Liver (tissue), 9 donors: ENCODE measurements around the gene MTG1. TPM values are rescaled to one million over a fixed set of nuclear protein-coding genes. Genes with fewer than 3 reads are reported as not detected.
A peak's percentile ranks its signal among the peaks of the same experiment; 100 is the strongest.

Experiments
- DNase-seq: peaks from one replicate; pipeline ENCODE4 v3.0.0-alpha.2; 2017; ENCODE audit warnings: low spot score
- H3K27ac ChIP-seq, 2 donors: one replicate each; pipeline ENCODE4 v1.7.0; 2013; ENCODE audit warnings: inconsistent platforms in 2 of 2, low read length in 2 of 2, control low read depth in 1 of 2, low read depth in 1 of 2, mild to moderate bottlenecking in 1 of 2
- H3K27me3 ChIP-seq, 4 donors: one replicate each; pipeline versions ENCODE4 v1.6.1 to v1.7.0; 2013; ENCODE audit warnings: low read length in 3 of 4, inconsistent platforms in 1 of 4, mild to moderate bottlenecking in 1 of 4, moderate library complexity in 1 of 4; ENCODE audit not compliant: control insufficient read depth in 4 of 4, insufficient read depth in 4 of 4
- H3K36me3 ChIP-seq, 4 donors: one replicate each; pipeline versions ENCODE4 v1.6.1 to v1.7.0; 2013; ENCODE audit warnings: low read length in 3 of 4, mild to moderate bottlenecking in 3 of 4, low read depth in 1 of 4, moderate library complexity in 1 of 4; ENCODE audit not compliant: control insufficient read depth in 4 of 4, insufficient read depth in 3 of 4
- H3K4me1 ChIP-seq, 4 donors: one replicate each; pipeline versions ENCODE4 v1.6.1 to v1.7.0; 2013; ENCODE audit warnings: low read length in 3 of 4, mild to moderate bottlenecking in 3 of 4, moderate library complexity in 1 of 4; ENCODE audit not compliant: control insufficient read depth in 4 of 4, insufficient read depth in 4 of 4
- H3K4me3 ChIP-seq, 3 donors: one replicate each; pipeline versions ENCODE4 v1.6.1 to v1.7.0; 2013; ENCODE audit warnings: low read length in 3 of 3, control low read depth in 1 of 3, low read depth in 1 of 3, mild to moderate bottlenecking in 1 of 3
- H3K9ac ChIP-seq, 2 donors: one replicate each; pipeline ENCODE4 v1.7.0; 2013; ENCODE audit warnings: low read length in 2 of 2, mild to moderate bottlenecking in 2 of 2, moderate library complexity in 2 of 2, control low read depth in 1 of 2, low read depth in 1 of 2
- H3K9me3 ChIP-seq, 4 donors: one replicate each; pipeline versions ENCODE4 v1.6.1 to v1.7.0; 2013; ENCODE audit warnings: low read length in 3 of 4; ENCODE audit not compliant: control insufficient read depth in 4 of 4
- EGR1 ChIP-seq, 2 donors: IDR thresholded peaks; 2 replicates each; pipeline ENCODE4 v1.6.1; 2016 to 2018; ENCODE audit warnings: antibody characterized with exemption in 2 of 2, low read depth in 2 of 2
- FOXA1 ChIP-seq: IDR thresholded peaks from 2 replicates; pipeline ENCODE4 v1.6.1; 2016; ENCODE audit warnings: antibody characterized with exemption
- FOXA2 ChIP-seq: IDR thresholded peaks from 2 replicates; pipeline ENCODE4 v1.6.1; 2016; ENCODE audit warnings: antibody characterized with exemption
- GABPA ChIP-seq, 2 donors: IDR thresholded peaks in 1 of 2; conservative IDR thresholded peaks in 1 of 2; 2 replicates each; pipeline ENCODE4 v1.6.1; 2016; ENCODE audit warnings: antibody characterized with exemption in 2 of 2, mild to moderate bottlenecking in 1 of 2, moderate library complexity in 1 of 2
- HNF4A ChIP-seq, 2 donors: conservative IDR thresholded peaks; 2 replicates each; pipeline ENCODE4 v1.6.1; 2016; ENCODE audit warnings: antibody characterized with exemption in 2 of 2, mild to moderate bottlenecking in 2 of 2
- HNF4G ChIP-seq: IDR thresholded peaks from 2 replicates; pipeline ENCODE4 v1.6.1; 2016; ENCODE audit warnings: antibody characterized with exemption
- JUND ChIP-seq, 2 donors: IDR thresholded peaks; 2 replicates each; pipeline ENCODE4 v1.6.1; 2016; ENCODE audit warnings: antibody characterized with exemption in 2 of 2
- NR2F2 ChIP-seq: IDR thresholded peaks from 2 replicates; pipeline ENCODE4 v1.6.1; 2016; ENCODE audit warnings: antibody characterized with exemption
- RAD21 ChIP-seq, 2 donors: IDR thresholded peaks; 2 replicates each; pipeline ENCODE4 v1.6.1; 2016; ENCODE audit warnings: antibody characterized with exemption in 2 of 2, mild to moderate bottlenecking in 2 of 2
- RXRA ChIP-seq, 2 donors: IDR thresholded peaks; 2 replicates each; pipeline ENCODE4 v1.6.1; 2017 to 2018; ENCODE audit warnings: antibody characterized with exemption in 2 of 2, mild to moderate bottlenecking in 1 of 2
- SP1 ChIP-seq: IDR thresholded peaks from 2 replicates; pipeline ENCODE4 v1.6.1; 2018; ENCODE audit warnings: antibody characterized with exemption, mild to moderate bottlenecking
- TAF1 ChIP-seq: conservative IDR thresholded peaks from 2 replicates; pipeline ENCODE4 v1.6.1; 2016; ENCODE audit warnings: antibody characterized with exemption, mild to moderate bottlenecking
- YY1 ChIP-seq: IDR thresholded peaks from 2 replicates; pipeline ENCODE4 v1.6.1; 2016; ENCODE audit warnings: antibody characterized with exemption, mild to moderate bottlenecking
- WGBS: extraction: QIAGEN DNeasy Blood & Tissue Kit; methylation state at CpG from one replicate; pipeline ENCODE4 v1.1.7; 2013; 5-methylcytosine and 5-hydroxymethylcytosine counted together
- polyA plus RNA-seq, 2 donors: library from polyadenylated mRNA; stranded (reverse) in 1 of 2; unstranded in 1 of 2; fragments of 200-250 nt in 1 of 2; fragments of >200 nt in 1 of 2; fragmentation: Nextera tagmentation in 1 of 2; extraction: Ambion mirVana in 1 of 2; gene quantifications; one replicate each; pipeline versions ENCODE4 v1.2.1 to v1.2.3, GENCODE V29; 2013 to 2015
- total RNA-seq, 2 donors: library from RNA; depleted of rRNA; stranded (reverse); fragments of >200 nt; gene quantifications; one replicate each; pipeline ENCODE4 v1.2.3, GENCODE V29; 2014
- TF ChIP-seq, protein P1 (sequence below): fragments of 150-350 bp; IDR thresholded peaks from 2 replicates; pipeline ENCODE4 v1.5.1; 2017; ENCODE audit warnings: improper control_type of control experiment, low read depth, low read length; ENCODE audit not compliant: missing input control
- TF ChIP-seq, protein P2 (sequence below): IDR thresholded peaks from 2 replicates; pipeline ENCODE4 v1.6.1; 2016; ENCODE audit warnings: antibody characterized with exemption
- TF ChIP-seq, protein P3 (sequence below): IDR thresholded peaks from 2 replicates; pipeline ENCODE4 v1.6.1; 2016; ENCODE audit warnings: antibody characterized with exemption, mild to moderate bottlenecking
- TF ChIP-seq, protein P4 (sequence below): IDR thresholded peaks from 2 replicates; pipeline ENCODE4 v1.6.1; 2016; ENCODE audit warnings: antibody characterized with exemption
- TF ChIP-seq, protein P5 (sequence below): IDR thresholded peaks from 2 replicates; pipeline ENCODE4 v1.6.1; 2016; ENCODE audit warnings: antibody characterized with exemption
- donor health status: healthy.
- donor health status: healthy.
- donor health status: healthy.
- donor health status: healthy.
- donor health status: healthy.

MTG1 gene
- total and polyA plus RNA-seq, 4 donors = 19.4 to 70.6 (median 38.2) TPM

DNA sequence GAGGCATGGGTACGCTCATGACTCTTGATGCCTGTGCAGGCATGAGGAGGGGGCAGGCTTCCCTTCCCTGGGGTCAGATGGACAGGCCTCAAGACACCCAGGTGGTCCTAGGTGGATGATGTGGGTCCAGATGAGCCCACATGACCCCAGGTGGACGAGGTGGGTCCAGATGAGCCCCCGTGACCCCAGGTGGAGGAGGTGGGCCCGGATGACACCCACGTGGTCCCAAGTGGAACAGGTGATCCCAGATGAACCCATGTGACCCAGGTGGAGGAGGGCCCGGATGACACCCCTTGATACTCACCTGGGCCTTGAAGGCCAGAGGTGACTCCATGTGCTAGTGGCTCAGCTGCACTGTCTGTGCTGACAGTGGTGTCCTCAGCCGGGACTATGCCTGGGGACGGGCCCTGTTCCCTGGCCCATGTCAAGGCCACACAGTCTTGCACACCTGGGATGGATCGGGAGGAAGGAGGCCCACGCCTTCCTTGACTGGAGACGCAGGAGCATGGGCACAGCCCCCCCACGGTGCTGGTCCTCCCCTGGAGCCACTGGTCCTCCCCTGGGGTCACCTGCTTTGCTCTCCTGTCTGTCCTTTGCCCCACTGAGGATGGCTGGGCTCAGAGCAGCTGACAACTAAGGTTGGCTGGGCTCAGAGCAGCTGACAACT lies 43.5 kb upstream of the MTG1 start:
- Histone ChIP-seq H3K4me3 (no peak overlapping the region), H3K36me3 (peaks cover 0 to 2% (median 0%) of the 10 kb centered on the region in 4 donors), H3K27ac (peak overlapping the region; percentile 60 to 73), H3K4me1 (peaks cover 24 to 84% (median 71%) of the 10 kb centered on the region in 4 donors), H3K9ac (no peak overlapping the region), H3K27me3 (no peaks in the 10 kb centered on the region), H3K9me3 (no peaks in the 10 kb centered on the region)
- DNase-seq = no peak
- 47% methylated on average over 12 of the region's 12 CpGs for WGBS
- TF ChIP-seq HNF4A (conservative IDR thresholded peaks at IDR 0.05) (no peak), FOXA1 (no peak), NR2F2 (no peak), EGR1 (IDR thresholded peaks at IDR 0.05; ENCODE audit: low read depth in 2 of 2) (no peak), RAD21 (IDR thresholded peaks at IDR 0.05) (no peak), RXRA (IDR thresholded peaks at IDR 0.05) (peak in 1 of 2 donors; percentile 84)
- TF ChIP-seq, protein P1, sequence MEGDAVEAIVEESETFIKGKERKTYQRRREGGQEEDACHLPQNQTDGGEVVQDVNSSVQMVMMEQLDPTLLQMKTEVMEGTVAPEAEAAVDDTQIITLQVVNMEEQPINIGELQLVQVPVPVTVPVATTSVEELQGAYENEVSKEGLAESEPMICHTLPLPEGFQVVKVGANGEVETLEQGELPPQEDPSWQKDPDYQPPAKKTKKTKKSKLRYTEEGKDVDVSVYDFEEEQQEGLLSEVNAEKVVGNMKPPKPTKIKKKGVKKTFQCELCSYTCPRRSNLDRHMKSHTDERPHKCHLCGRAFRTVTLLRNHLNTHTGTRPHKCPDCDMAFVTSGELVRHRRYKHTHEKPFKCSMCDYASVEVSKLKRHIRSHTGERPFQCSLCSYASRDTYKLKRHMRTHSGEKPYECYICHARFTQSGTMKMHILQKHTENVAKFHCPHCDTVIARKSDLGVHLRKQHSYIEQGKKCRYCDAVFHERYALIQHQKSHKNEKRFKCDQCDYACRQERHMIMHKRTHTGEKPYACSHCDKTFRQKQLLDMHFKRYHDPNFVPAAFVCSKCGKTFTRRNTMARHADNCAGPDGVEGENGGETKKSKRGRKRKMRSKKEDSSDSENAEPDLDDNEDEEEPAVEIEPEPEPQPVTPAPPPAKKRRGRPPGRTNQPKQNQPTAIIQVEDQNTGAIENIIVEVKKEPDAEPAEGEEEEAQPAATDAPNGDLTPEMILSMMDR = no peak
- TF ChIP-seq, protein P2, sequence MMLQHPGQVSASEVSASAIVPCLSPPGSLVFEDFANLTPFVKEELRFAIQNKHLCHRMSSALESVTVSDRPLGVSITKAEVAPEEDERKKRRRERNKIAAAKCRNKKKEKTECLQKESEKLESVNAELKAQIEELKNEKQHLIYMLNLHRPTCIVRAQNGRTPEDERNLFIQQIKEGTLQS = no peak

DNA sequence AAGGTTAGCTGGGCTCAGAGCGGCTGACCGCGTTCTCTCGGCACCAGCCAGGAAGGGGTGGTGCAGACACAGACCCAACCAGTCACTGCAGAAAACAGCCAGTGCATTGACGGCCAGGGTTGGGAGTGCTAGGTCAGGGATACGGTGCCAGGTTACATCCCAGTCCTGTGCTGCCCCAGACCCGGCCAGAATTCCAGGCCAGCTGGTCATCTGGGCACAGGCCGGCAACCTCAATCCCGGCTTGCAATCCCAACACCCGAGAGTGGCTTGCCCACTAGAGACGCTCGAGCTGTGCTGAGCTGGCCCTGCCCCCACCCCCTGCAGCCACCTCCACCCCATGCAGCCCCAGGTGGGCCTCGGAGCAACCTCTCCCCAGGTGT lies 43.0 kb upstream of the MTG1 start:
- peaks cover 0 to 2% (median 0%) of the 10 kb centered on the region in 4 donors for H3K36me3 ChIP-seq
- H3K4me3 ChIP-seq = no peak overlapping the region
- peaks cover 27 to 89% (median 76%) of the 10 kb centered on the region in 4 donors for H3K4me1 ChIP-seq
- H3K27ac ChIP-seq = peak overlapping the region; percentile 60 to 73
- no peaks in the 10 kb centered on the region for H3K27me3 ChIP-seq
- no peaks in the 10 kb centered on the region for H3K9me3 ChIP-seq
- TF ChIP-seq FOXA2 (no peak), SP1 (peak; percentile 77), GABPA (IDR thresholded peaks at IDR 0.05 in 1 of 2, conservative IDR thresholded peaks at IDR 0.05 in 1 of 2) (peak in 1 of 2 donors; percentile 14), HNF4A (conservative IDR thresholded peaks at IDR 0.05) (peak; percentile 50 to 65), YY1 (no peak), FOXA1 (no peak), NR2F2 (peak; percentile 17), TAF1 (no peak), RXRA (IDR thresholded peaks at IDR 0.05) (peak; percentile 65 to 82), EGR1 (IDR thresholded peaks at IDR 0.05; ENCODE audit: low read depth in 2 of 2) (no peak), RAD21 (IDR thresholded peaks at IDR 0.05) (peak; percentile 13 to 16), HNF4G (no peak), JUND (IDR thresholded peaks at IDR 0.05) (no peak)
- TF ChIP-seq, protein P2 = no peak
- TF ChIP-seq, protein P3, sequence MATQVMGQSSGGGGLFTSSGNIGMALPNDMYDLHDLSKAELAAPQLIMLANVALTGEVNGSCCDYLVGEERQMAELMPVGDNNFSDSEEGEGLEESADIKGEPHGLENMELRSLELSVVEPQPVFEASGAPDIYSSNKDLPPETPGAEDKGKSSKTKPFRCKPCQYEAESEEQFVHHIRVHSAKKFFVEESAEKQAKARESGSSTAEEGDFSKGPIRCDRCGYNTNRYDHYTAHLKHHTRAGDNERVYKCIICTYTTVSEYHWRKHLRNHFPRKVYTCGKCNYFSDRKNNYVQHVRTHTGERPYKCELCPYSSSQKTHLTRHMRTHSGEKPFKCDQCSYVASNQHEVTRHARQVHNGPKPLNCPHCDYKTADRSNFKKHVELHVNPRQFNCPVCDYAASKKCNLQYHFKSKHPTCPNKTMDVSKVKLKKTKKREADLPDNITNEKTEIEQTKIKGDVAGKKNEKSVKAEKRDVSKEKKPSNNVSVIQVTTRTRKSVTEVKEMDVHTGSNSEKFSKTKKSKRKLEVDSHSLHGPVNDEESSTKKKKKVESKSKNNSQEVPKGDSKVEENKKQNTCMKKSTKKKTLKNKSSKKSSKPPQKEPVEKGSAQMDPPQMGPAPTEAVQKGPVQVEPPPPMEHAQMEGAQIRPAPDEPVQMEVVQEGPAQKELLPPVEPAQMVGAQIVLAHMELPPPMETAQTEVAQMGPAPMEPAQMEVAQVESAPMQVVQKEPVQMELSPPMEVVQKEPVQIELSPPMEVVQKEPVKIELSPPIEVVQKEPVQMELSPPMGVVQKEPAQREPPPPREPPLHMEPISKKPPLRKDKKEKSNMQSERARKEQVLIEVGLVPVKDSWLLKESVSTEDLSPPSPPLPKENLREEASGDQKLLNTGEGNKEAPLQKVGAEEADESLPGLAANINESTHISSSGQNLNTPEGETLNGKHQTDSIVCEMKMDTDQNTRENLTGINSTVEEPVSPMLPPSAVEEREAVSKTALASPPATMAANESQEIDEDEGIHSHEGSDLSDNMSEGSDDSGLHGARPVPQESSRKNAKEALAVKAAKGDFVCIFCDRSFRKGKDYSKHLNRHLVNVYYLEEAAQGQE = peak; percentile 52
- TF ChIP-seq, protein P4, sequence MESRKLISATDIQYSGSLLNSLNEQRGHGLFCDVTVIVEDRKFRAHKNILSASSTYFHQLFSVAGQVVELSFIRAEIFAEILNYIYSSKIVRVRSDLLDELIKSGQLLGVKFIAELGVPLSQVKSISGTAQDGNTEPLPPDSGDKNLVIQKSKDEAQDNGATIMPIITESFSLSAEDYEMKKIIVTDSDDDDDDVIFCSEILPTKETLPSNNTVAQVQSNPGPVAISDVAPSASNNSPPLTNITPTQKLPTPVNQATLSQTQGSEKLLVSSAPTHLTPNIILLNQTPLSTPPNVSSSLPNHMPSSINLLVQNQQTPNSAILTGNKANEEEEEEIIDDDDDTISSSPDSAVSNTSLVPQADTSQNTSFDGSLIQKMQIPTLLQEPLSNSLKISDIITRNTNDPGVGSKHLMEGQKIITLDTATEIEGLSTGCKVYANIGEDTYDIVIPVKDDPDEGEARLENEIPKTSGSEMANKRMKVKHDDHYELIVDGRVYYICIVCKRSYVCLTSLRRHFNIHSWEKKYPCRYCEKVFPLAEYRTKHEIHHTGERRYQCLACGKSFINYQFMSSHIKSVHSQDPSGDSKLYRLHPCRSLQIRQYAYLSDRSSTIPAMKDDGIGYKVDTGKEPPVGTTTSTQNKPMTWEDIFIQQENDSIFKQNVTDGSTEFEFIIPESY = no peak
- TF ChIP-seq, protein P1 = no peak
- TF ChIP-seq, protein P5, sequence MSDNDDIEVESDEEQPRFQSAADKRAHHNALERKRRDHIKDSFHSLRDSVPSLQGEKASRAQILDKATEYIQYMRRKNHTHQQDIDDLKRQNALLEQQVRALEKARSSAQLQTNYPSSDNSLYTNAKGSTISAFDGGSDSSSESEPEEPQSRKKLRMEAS = no peak
- 23% methylated on average over 13 of the region's 13 CpGs for WGBS
- H3K9ac ChIP-seq = no peak overlapping the region
- no peak for DNase-seq
